PFSK-1 (cell line): ENCODE measurements around the gene NCOA5.

ENCODE experiments used
- FOXP2 ChIP-seq: optimal IDR thresholded peaks from 2 replicates; pipeline ENCODE3; 2011; ENCODE audit warnings: borderline replicate concordance, control low read depth, inconsistent platforms; ENCODE audit not compliant: insufficient read depth; ENCODE audit errors: extremely low read length, extremely low read depth
- POLR2AphosphoS5 ChIP-seq: IDR thresholded peaks from 2 replicates; pipeline ENCODE4 v1.6.1; 2012; ENCODE audit warnings: low read depth, mild to moderate bottlenecking, control low read depth, low read length, moderate library complexity
- REST ChIP-seq, 2 experiments: IDR thresholded peaks; 2 replicates each; pipeline versions ENCODE4 v1.6.1 to v1.8.0; 2011 to 2012; ENCODE audit warnings: low read depth in 2 of 2, low read length in 2 of 2, control low read depth in 1 of 2, inconsistent platforms in 1 of 2, mild to moderate bottlenecking in 1 of 2, moderate library complexity in 1 of 2; ENCODE audit not compliant: insufficient read depth in 1 of 2
- SIN3A ChIP-seq: IDR thresholded peaks from 2 replicates; pipeline ENCODE4 v1.6.1; 2012; ENCODE audit warnings: mild to moderate bottlenecking, low read length, moderate library complexity, borderline replicate concordance; ENCODE audit not compliant: insufficient read depth
- TAF1 ChIP-seq: IDR thresholded peaks from 2 replicates; pipeline ENCODE4 v1.6.1; 2012; ENCODE audit warnings: low read length, control low read depth, borderline replicate concordance; ENCODE audit not compliant: insufficient read depth

The NCOA5 gene

GRCh38 chr20:46054606-46055005 is 35.2 kb downstream of the NCOA5 start:
- TF ChIP-seq SIN3A (no peak), POLR2AphosphoS5 (no peak), TAF1 (no peak), FOXP2 (no peak), REST (IDR thresholded peaks at IDR 0.05; ENCODE audit: insufficient read depth in 1 of 2, low read depth in 2 of 2, low read length in 2 of 2) (no peak)

GRCh38 chr20:46053416-46053815 is 36.3 kb downstream of the NCOA5 start:
- TF ChIP-seq FOXP2 (no peak), TAF1 (no peak), REST (IDR thresholded peaks at IDR 0.05; ENCODE audit: insufficient read depth in 1 of 2, low read depth in 2 of 2, low read length in 2 of 2) (no peak), SIN3A (no peak), POLR2AphosphoS5 (no peak)

GRCh38 chr20:46051556-46052308 is 38.0 kb downstream of the NCOA5 start:
- TF ChIP-seq SIN3A = no peak
- no peak for TF ChIP-seq REST (IDR thresholded peaks at IDR 0.05; ENCODE audit: insufficient read depth in 1 of 2, low read depth in 2 of 2, low read length in 2 of 2)
- no peak for TF ChIP-seq FOXP2
- TF ChIP-seq POLR2AphosphoS5 = no peak
- TF ChIP-seq TAF1 = no peak

- no peak for TF ChIP-seq POLR2AphosphoS5
- no peak for TF ChIP-seq REST (IDR thresholded peaks at IDR 0.05; ENCODE audit: insufficient read depth in 1 of 2, low read depth in 2 of 2, low read length in 2 of 2)
- no peak for TF ChIP-seq SIN3A
- no peak for TF ChIP-seq TAF1
- no peak for TF ChIP-seq FOXP2
Observed at GRCh38 chr20:46050885-46051284, 38.9 kb downstream of the NCOA5 start.
